Activated naive CD4-positive, alpha-beta T cell treated with anti-CD3 and anti-CD28 coated beads, Interleukin-2, amount 10 ng/mL, durations not matched to agents 7 days and 5 days (primary cell): Measurements from ENCODE around the gene RAB3D.
A peak's percentile ranks its signal among the peaks of the same experiment; 100 is the strongest.
"Not testable (repeated sequence)": the region's sequence is repeated elsewhere in the genome, so short reads cannot be mapped to it uniquely, and the experiment has no call there.

Experiments
- CTCF ChIA-PET: fragments of 350-600 bp; sonication (Branson Sonifier 250); formaldehyde crosslinking; loops from one replicate; lab custom pipeline; 2021; ENCODE audit warnings: antibody characterized with exemption; lab: Charles Lee
- DNase-seq: peaks from one replicate; pipeline ENCODE4 v3.0.0-alpha.2; 2020
- H3K27ac Mint-ChIP-seq: one replicate; pipeline ENCODE4 v1.8.0; 2021; ENCODE audit warnings: mild to moderate bottlenecking, moderate library complexity, mixed read lengths
- H3K27me3 Mint-ChIP-seq: one replicate; pipeline ENCODE4 v1.8.0; 2021; ENCODE audit warnings: mild to moderate bottlenecking, mixed read lengths
- H3K36me3 Mint-ChIP-seq: one replicate; pipeline ENCODE4 v1.8.0; 2021; ENCODE audit warnings: mixed read lengths
- H3K4me1 Mint-ChIP-seq: one replicate; pipeline ENCODE4 v1.8.0; 2021; ENCODE audit warnings: mixed read lengths
- H3K4me3 Mint-ChIP-seq: one replicate; pipeline ENCODE4 v1.8.0; 2021; ENCODE audit warnings: mild to moderate bottlenecking, moderate library complexity, mixed read lengths
- H3K9me3 Mint-ChIP-seq: one replicate; pipeline ENCODE4 v1.8.0; 2021; ENCODE audit warnings: mixed read lengths

RAB3D gene

GRCh38 chr19:11321191-11322126 is 18.0 kb downstream of the RAB3D start:
- Mint-ChIP-seq H3K27ac (no peak overlapping the region), H3K27me3 (peaks cover 37% of the 10 kb centered on the region), H3K9me3 (no peaks in the 10 kb centered on the region), H3K4me3 (no peak overlapping the region), H3K36me3 (peaks cover 4% of the 10 kb centered on the region), H3K4me1 (peaks cover 36% of the 10 kb centered on the region)
- CTCF ChIA-PET: interaction anchor here (1.6 kb wide), 2 partner anchors 24 to 27 kb away, joined by 4 to 5 read pairs; no protein-coding TSS in a partner anchor
- no peak for DNase-seq

DNA sequence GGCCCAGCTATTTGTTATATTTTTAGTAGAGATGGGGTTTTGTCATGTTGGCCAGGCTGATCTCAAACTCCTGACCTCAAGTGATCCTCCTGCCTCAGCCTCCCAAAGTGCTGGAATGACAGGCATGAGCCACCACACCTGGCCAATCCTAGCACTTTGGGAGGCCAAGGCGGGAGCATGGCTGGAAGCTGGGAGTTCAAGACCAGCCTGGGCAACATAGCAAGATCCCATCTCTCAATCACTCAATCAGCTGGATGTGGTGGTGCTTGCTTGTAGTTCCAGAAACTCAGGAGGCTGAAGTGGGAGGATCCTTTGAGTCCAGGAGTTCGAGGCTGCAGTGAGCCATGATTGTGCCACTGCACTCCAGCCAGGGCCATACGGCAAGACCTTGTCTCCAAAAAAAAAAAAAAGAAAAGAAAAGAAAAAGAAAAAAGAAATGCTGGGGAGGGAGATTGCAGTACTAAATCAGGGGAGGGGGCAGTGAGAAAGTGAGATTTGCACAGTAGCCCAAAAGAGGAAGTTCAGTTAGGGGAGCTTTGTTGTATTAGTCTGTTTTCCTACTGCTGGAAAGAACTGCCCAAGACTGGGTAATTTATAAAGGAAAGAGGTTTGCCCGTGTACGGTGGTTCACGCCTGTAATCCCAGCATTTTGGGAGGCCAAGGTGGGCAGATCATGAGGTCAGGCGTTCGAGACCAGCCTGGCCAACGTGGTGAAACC is 19.0 kb downstream of the RAB3D start:
- H3K9me3 Mint-ChIP-seq, DNase-seq, H3K4me3 Mint-ChIP-seq, CTCF ChIA-PET, H3K27ac Mint-ChIP-seq, H3K36me3 Mint-ChIP-seq: not testable (repeated sequence)
- Mint-ChIP-seq H3K4me1 (peaks cover 34% of the 10 kb centered on the region), H3K27me3 (peaks cover 37% of the 10 kb centered on the region)

- Mint-ChIP-seq H3K36me3 (no peaks in the 10 kb centered on the region), H3K27ac (no peak overlapping the region), H3K9me3 (no peaks in the 10 kb centered on the region), H3K4me3 (no peak overlapping the region), H3K4me1 (no peaks in the 10 kb centered on the region), H3K27me3 (peaks cover 13% of the 10 kb centered on the region)
- CTCF ChIA-PET: no interaction called here
- DNase-seq: no peak
Observed at GRCh38 chr19:11306337-11306736, 33.1 kb downstream of the RAB3D start.

DNA sequence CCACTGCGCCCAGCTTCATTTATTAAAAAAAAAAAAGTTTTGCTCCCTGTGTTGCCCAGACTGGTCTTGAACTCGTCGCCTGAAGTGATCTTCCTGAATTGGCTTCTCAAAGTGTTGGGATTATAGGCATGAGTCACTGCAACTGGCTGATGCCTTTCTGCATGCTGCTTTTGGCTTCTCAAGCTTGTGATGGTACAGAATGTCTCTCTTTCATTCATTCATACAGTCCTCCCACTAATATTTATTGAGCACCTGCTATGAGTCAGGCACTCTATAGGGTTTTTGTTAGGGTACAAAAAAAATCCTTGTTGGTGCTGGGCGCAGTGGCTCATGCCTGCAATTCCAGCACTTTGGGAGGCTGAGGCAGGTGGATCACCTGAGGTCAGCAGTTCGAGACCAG is 34.5 kb downstream of the RAB3D start:
- no peak overlapping the region for H3K27ac Mint-ChIP-seq
- H3K4me1 Mint-ChIP-seq: no peaks in the 10 kb centered on the region
- no peaks in the 10 kb centered on the region for H3K36me3 Mint-ChIP-seq
- H3K9me3 Mint-ChIP-seq: no peaks in the 10 kb centered on the region
- CTCF ChIA-PET: interaction anchor here (0.7 kb wide), 1 partner anchor 87 kb away, joined by 4 read pairs; no protein-coding TSS in a partner anchor
- no peak overlapping the region for H3K4me3 Mint-ChIP-seq
- no peak for DNase-seq
- H3K27me3 Mint-ChIP-seq: peaks cover 24% of the 10 kb centered on the region

DNA sequence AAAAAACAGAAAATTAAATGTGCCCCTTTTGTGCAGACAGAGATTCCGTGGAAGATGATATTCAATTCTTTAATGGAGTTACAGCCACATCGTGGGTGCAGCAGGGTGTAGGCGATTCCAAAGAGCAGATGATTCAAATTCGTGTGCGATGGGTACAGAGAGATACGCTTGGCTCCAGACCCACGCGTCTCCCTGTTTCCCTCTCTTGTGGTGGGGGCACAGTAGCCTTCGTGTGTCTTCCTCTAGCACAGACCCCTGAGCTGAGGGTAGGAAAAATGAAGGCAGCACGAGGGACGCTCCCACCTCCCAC is 38.7 kb downstream of the RAB3D start:
- CTCF ChIA-PET: no interaction called here
- DNase-seq: no peak
- H3K9me3 Mint-ChIP-seq: no peaks in the 10 kb centered on the region
- no peak overlapping the region for H3K27ac Mint-ChIP-seq
- peaks cover 57% of the 10 kb centered on the region for H3K27me3 Mint-ChIP-seq
- H3K4me3 Mint-ChIP-seq: no peak overlapping the region
- no peaks in the 10 kb centered on the region for H3K36me3 Mint-ChIP-seq
- H3K4me1 Mint-ChIP-seq: no peaks in the 10 kb centered on the region

DNA sequence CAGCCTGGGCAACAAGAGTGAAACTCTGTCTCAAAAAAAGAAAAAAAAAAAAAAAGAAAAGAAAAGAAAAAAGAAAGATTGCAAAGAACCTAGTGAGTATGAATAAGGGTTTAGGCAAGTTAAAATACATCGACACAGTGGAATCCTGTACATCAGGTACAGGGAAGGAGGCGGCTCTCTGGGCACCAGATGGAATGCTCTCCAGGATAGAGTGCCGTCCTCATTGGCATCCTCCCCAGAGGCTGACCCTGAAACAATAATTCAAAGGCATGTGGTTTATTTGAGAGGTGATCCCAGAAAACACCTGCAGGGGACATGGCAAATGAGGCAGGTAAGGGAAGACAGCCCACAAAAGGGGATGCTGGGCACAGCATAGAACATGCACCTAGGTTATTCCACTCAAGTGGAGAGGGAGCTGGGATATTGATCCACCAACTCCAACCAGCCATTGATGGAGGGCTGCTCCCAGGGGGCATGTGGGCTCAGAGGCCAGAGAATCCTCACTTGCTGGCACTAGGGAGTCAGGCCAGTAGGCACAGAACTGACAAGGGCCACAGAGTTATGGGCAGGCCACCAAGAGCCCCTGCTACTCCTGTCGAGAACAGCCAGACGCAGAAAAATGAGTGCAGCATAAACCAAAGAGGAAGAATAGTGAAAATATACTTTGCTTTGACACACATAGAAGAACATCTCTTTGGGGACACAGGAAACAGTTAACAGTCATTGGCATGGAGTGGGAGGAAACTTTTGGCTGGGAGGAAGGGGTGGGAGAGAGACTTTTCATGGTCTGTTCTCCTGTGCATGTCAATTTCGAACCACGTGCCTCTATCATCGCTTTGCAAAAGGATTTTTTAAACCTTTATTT is 39.3 kb downstream of the RAB3D start:
- CTCF ChIA-PET: no interaction called here
- Mint-ChIP-seq H3K9me3 (no peaks in the 10 kb centered on the region), H3K36me3 (no peaks in the 10 kb centered on the region), H3K4me3 (no peak overlapping the region), H3K27me3 (peaks cover 63% of the 10 kb centered on the region), H3K27ac (no peak overlapping the region), H3K4me1 (no peaks in the 10 kb centered on the region)
- no peak for DNase-seq

- no peaks in the 10 kb centered on the region for H3K9me3 Mint-ChIP-seq
- DNase-seq: no peak
- H3K36me3 Mint-ChIP-seq: no peaks in the 10 kb centered on the region
Observed at GRCh38 chr19:11296264-11296663, 43.2 kb downstream of the RAB3D start.

GRCh38 chr19:11295665-11296245 is 43.7 kb downstream of the RAB3D start, which contains the start of gene TSPAN16:
TSPAN16 (plus strand) TSS chr19:11296160; CDS start chr19:11296298, 138 bp downstream.
- Mint-ChIP-seq H3K4me1 (peaks cover 10% of the 10 kb centered on the region), H3K27ac (peak within 1 kb of the TSS; percentile 22), H3K4me3 (no peak within 1 kb of the TSS), H3K36me3 (no peaks in the 10 kb centered on the region), H3K9me3 (no peaks in the 10 kb centered on the region), H3K27me3 (peaks cover 86% of the 10 kb centered on the region)
- CTCF ChIA-PET: interaction anchor here (1.1 to 4.5 kb wide), 2 partner anchors 9 to 187 kb away, joined by 3 to 19 read pairs; no protein-coding TSS in a partner anchor
- DNase-seq: no peak

More at GRCh38 chr19:11296264-11296663, 43.2 kb downstream of the RAB3D start:
- H3K27ac Mint-ChIP-seq: peak overlapping the region; percentile 22
- H3K4me3 Mint-ChIP-seq: no peak overlapping the region
- H3K4me1 Mint-ChIP-seq: peaks cover 10% of the 10 kb centered on the region
- peaks cover 83% of the 10 kb centered on the region for H3K27me3 Mint-ChIP-seq
- CTCF ChIA-PET: interaction anchor here (1.1 to 4.5 kb wide), 3 partner anchors 10 to 186 kb away, joined by 3 to 19 read pairs (median 5); no protein-coding TSS in a partner anchor

GRCh38 chr19:11295180-11295579 is 44.3 kb downstream of the RAB3D start:
- peaks cover 85% of the 10 kb centered on the region for H3K27me3 Mint-ChIP-seq
- H3K36me3 Mint-ChIP-seq: no peaks in the 10 kb centered on the region
- H3K4me3 Mint-ChIP-seq: no peak overlapping the region
- CTCF ChIA-PET: interaction anchor here (4.5 kb wide), 1 partner anchor 188 kb away, joined by 19 read pairs; no protein-coding TSS in a partner anchor
- no peaks in the 10 kb centered on the region for H3K9me3 Mint-ChIP-seq
- DNase-seq: no peak
- H3K27ac Mint-ChIP-seq: no peak overlapping the region
- peaks cover 10% of the 10 kb centered on the region for H3K4me1 Mint-ChIP-seq

DNA sequence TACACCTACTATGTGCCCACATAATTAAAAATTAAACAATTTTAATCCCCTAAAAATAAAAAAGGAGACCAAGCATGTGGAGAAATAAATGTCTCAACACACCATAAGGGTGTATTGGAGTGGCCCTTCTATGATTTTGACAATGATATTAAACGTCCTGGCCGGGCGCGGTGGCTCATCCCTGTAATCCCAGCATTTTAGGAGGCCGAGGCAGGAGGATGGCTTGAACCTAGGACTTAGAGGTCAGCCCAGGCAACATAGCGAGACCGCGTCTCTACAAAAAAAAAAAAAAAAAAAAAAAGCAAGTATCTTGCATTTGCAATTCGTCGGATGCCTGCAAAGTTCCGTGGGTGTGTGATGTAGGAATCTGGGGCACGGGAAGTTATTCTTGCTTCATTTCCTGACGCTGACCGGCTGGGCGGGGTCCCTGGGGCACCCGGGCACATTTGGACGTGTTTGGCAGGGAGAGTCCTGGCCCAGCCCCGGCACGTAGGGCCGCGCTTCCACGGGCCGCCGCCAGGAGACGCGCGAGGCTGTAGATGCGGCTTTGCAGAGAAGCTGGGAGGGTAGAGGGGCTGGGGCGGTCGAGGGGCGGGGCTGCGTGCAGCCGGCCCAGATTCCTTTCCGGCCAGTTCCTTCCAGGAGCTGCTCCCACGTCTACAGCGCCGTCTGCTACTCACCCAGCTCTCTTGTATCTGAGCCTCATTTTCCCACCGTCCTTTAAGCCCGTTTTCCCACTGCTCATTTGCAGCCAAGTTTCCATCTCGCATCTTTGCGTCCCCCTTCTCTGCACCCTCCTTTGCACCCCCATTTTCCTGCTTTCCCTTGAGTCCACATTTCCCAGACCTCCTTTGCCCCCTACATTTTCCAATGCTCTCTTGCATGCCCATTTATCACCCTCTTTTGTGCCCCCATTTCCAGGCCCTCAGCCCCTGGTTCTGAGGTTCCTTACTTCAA is 45.7 kb downstream of the RAB3D start:
- H3K4me3 Mint-ChIP-seq: peak overlapping the region; percentile 48
- peaks cover 10% of the 10 kb centered on the region for H3K4me1 Mint-ChIP-seq
- H3K9me3 Mint-ChIP-seq: no peaks in the 10 kb centered on the region
- H3K27ac Mint-ChIP-seq: no peak overlapping the region
- H3K27me3 Mint-ChIP-seq: peaks cover 83% of the 10 kb centered on the region
- no peaks in the 10 kb centered on the region for H3K36me3 Mint-ChIP-seq
- CTCF ChIA-PET: interaction anchor here (0.7 to 4.5 kb wide), 7 partner anchors 10 to 285 kb away, joined by 3 to 19 read pairs (median 4); no protein-coding TSS in a partner anchor
- peak; percentile 86 for DNase-seq

GRCh38 chr19:11291991-11292390 is 47.5 kb downstream of the RAB3D start:
- no peak overlapping the region for H3K27ac Mint-ChIP-seq
- H3K36me3 Mint-ChIP-seq: no peaks in the 10 kb centered on the region

GRCh38 chr19:11291415-11291814 is 48.0 kb downstream of the RAB3D start:
- Mint-ChIP-seq H3K4me3 (no peak overlapping the region), H3K36me3 (no peaks in the 10 kb centered on the region), H3K9me3 (no peaks in the 10 kb centered on the region), H3K27ac (no peak overlapping the region), H3K4me1 (peaks cover 10% of the 10 kb centered on the region), H3K27me3 (peaks cover 92% of the 10 kb centered on the region)
- DNase-seq: no peak
- CTCF ChIA-PET: interaction anchor here (1.2 to 2.4 kb wide), 2 partner anchors 55 to 90 kb away, joined by 3 to 9 read pairs; partner anchors contain the start of genes CCDC159 and TMEM205

More at GRCh38 chr19:11291991-11292390, 47.5 kb downstream of the RAB3D start:
- CTCF ChIA-PET: interaction anchor here (2.4 kb wide), 1 partner anchor 89 kb away, joined by 9 read pairs; no protein-coding TSS in a partner anchor
- no peak for DNase-seq
- peaks cover 88% of the 10 kb centered on the region for H3K27me3 Mint-ChIP-seq
- no peak overlapping the region for H3K4me3 Mint-ChIP-seq
- H3K9me3 Mint-ChIP-seq: no peaks in the 10 kb centered on the region
- peaks cover 10% of the 10 kb centered on the region for H3K4me1 Mint-ChIP-seq
